Activated CD8-positive, alpha-beta memory T cell treated with anti-CD3 and anti-CD28 coated beads for 48 hours (primary cell): Measurements from ENCODE around the gene FUNDC2.

Source experiments
- DNase-seq, 3 experiments: peaks; one replicate each; pipeline ENCODE4 v3.0.0-alpha.2; 2020; ENCODE audit warnings: low read depth in 2 of 3, low spot score in 2 of 3

Gene FUNDC2

DNA sequence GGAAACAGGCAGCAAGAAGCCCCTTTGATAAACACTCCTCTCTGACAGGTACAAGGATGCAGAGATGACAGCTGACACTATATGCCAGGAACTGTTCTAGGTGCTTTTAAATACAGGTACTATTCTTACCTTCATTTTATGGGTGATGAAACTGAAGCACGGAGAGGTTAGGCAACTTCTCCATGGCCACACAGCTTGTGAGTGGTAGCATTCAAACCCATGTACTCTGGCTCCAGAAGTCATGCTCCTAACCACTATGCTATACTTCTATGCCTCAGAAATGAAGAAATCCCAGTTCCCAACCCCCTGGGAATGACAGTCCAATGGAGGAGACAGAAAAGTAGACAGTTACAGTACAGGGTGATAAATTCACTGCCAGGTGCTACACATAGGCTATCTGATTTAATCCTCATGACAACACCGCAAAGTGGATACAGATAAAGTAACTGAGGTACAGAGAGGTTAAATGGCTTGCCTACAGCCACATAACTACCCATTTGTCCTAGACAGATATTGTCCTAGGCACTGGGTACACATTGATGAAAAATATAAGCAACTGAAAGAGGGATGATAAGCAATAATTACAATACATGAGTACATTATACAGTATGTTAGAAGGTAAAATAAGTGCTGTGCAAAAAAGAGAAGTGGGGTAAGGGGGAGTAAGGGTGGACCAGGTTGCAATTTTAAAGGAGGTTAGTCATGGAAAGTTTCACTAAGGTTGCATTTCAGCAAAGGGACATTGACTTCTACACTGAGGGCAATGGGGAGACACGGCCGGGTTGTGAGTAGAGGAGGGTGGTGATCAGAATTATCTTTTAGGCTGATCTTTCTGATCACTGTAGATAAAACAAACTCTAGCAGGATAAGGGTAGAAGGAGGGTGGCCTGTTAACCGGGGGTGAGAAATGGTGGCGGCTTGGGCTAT lies 2.5 kb upstream of the FUNDC2 start:
- DNase-seq = no peak

DNA sequence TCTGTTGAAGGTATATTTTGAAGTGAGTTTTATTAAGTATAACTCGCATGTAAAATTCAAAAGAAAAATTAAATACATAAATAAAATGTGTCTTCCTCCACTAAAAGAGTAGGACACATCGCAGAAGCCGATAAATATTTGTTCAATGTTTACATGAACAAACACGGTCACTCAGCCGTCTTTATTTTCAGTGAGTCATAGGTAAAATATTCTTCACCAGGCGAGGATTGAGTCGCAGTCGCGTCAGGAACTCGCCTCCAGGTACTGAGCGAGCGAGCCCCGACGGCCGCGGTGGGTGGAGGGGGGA lies 271 bp upstream of the FUNDC2 start:
- no peak for DNase-seq

DNA sequence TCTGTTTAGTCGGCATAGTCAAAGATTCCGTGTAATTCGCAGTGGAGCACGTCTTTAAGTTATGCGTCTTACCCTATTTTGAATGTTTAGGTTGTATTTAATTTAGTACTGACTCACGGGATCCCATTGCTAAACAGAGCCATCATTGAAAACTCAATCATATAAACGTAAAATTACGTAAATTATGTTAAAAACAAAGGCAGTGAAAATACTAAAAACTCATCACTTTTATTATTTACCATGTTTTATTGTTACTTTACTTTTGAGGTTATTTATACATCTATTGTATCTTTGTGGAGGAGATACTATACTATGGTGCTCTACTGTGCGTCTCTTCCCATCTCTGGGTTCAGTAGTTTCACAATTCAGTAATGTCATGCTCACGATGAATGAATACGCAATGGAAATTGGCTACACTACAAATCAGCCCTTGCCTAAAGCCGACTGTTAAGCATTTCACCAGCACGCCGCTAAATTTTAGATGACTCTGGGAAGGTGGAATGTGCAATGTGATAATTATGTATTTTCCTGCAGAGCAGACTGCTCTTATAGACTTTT lies 944 bp downstream of the FUNDC2 start:
- no peak for DNase-seq

DNA sequence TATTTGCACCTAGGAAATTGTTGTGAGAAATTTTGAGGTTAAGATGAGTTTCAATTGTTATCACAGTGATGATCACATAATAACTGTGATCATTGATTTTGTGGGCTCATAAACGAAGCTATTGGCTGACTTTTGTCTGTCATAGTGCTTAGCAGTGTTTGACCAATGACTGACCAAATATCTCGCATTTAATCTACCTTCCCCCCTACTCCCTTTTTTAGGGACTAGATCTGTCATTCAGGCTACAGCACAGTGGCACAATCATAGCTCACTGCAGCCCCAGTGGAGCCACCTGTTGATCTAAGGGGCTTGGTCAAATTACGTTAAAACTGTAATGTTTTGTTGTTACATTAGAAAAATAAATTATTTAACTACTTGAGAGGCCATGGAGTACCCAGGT lies 1.5 kb downstream of the FUNDC2 start:
- no peak for DNase-seq

DNA sequence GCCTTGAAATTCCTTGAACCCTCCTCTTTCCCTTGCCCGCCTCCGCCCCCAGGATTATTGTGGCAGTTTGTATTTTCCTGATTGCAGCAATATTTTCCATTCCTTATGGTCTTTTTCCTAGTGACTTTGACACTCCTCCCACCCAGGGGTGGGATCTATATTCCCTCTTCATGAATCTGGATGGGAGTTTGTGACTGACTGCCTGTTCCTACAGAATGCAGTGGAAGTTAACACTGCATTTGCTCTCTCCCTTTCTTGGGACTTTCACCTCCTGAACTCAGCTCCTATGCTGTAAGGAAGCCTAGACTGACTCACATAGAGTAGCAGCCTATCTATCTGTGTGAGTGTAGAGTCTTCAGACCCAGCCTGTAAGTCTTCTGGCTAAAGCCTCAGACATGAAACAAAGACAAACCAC lies 2.2 kb downstream of the FUNDC2 start:
- DNase-seq = no peak

DNA sequence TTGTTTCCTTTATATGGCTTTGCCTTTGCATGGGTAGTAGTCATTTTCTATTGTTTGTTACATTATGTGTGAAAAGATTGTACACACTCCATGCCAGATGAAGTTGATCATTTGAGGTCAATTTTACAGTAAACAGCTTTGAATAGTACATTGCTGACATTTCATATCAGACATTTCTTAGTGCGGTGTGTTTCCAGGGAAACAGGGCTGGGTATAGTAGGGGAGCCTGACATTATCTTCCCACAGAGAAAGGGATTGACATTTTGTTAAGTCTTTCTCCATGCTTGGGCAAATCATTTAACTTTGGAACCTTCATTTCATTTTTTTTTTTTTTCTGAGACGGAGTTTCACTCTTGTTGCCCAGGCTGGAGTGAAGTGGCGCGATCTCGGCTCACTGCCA lies 5.0 kb downstream of the FUNDC2 start:
- DNase-seq = no peak

DNA sequence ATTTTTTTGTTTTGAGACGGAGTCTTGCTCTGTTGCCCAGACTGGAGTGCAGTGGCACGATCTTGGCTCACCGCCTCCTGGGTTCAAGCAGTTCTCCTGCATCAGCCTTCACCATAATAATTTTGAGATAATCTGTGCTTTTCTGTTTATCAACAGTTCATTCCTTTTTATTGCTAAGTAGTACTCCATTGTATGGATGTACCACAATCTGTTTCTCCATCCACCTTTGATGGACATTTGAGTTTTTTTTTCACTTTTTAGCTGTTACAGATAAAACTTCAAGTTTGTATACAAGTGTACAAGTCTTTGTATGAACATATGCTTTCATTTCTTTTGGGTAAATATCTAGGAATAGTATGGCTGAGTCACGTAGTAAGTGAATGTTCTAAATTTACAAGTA lies 9.0 kb downstream of the FUNDC2 start:
- no peak for DNase-seq

DNA sequence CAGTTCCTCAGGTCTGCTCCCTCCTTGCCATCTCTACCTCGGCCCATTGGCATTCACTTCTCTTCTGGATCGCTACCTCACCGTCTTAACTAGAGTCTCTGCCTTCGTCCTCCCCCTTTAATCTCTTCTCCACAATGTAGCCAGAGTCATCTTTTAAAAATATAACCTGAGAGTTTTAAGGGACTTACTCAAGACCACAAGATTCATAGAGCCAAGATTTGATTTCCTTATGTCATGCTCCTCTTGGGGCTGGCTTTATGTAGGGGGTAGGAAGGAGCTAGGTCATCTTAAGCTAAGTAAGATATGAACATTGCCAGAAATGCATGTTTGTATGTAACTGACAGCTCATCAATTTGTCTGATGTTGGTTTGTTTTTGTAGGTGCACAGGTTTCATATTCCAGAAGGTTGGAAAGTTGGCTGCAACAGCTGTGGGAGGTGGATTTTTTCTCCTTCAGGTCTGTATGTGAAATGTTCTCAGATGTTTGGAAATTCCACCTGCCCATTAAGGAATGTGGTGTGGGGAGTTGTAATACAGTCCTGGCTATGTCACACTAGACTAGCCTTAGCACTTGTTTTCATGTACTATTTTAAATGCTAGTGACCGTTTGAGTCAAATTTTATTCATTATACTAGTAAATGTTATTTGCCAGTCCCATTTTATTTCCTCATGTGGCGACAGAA lies 19.6 kb downstream of the FUNDC2 start:
- no peak for DNase-seq

DNA sequence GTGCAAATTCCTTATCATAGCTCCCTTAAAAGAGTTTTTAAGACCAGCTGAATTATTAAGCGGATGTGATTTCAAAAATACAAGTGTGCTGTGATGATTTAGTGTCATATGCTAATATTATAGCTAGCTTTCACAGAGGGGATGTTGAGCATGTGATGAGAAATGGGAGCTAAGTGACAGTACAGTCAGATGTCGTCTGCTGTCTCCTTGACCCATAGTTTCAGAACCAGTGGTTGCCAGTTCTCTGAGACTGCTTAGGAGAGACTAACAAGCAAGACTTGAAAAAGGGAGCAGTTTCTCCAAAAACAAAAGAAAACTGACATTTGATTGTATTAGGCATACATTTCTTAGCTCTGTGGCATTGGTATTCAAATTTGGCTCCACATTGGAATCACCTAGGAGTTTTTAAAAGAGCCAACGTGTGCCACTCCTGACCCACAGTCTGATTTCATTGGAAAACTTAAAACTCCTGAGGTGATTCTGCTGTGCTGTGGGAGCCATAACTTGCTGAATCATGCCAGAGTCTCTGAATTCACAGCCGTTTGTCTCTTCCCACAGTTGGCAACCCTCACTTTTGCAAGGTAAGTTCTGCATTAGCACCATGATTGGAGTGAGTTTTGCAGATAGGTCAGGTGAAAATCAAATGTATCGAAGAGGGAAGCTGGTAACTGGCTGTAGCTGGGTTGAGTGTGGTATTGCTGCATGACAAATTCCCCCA lies 20.3 kb downstream of the FUNDC2 start:
- DNase-seq = no peak

DNA sequence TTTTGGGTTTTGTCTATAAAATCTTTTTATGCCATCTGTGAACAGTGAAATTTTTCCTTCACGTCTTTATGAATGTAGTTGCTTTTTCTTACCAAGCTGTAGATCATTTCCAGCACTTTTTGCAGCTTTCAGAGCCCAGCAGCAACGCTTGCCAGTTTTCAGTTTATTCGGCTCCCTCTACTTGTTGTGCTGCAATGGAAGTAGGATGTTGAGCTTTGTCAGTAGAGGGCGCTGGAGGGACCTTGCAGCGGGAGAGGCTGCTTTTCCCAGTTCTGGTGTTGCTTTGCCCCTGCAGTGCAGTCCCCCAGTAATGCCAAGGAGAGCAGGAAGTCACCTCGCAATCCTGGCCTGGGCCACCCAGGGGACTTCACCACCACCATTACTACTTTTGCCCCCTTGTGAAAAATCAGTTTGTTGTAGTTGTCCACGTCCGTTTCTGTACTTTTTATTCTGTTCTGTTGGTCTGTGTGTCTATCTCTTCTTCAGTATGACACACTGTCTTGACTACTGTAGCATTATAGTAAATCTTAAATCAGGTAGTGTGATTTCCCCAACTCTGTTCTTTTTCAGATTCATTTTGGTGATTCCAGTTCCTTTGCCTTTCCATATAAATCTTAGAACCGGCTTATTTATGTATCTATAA lies 22.5 kb downstream of the FUNDC2 start:
- DNase-seq = no peak

DNA sequence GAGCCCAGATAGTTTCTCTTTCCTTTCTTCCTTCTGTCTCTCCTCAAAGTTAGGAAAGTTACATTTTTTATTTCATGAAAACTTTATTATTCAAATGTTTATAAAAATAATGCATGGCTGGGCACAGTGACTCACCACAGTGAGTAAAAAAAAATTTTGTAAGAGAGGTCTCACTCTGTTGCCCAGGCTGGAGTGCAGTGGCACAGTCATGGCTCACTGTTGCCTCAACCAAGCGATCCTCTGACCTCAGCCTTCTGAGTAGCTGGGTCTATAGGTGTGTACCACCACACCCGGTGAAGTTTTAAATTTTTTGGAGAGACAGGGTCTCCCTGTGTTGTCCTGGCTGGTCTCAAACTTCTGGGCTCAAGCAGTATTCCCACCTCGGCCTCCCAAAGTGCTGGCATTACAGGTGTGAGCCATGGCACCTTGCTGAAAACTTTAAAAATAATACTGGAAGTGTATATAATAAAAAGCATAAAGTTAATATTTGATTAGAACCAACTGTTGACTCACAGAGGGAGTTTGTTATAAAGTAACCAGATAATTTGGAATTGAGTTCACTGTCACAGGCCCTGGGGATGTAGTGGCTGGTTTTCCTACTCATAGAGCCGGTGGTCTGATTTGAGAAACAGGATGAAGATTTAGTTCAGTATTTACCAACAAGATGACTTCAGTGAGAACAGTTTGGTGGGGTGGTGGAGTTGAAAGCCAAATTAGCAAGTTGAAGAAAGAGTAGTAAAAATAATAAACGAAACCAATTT lies 26.3 kb downstream of the FUNDC2 start:
- no peak for DNase-seq

DNA sequence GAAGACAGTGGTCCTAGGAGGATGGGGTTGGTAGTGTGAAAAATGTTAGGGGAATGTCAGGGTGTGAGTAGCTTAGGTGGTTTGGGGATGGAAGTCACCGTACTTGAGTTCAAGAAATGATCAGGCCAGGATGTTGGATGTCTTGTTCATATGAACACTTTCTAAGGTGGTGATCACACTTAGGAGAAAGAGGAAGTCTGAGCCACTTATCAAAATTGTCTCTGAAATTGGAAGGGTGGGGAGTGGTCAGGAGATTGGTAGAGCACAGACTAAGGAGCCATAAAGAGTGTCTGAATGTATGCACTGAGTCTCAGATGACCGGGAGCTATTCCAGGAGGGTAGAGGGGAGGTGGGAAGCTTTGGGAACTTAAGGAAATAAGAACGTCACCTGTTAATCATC lies 27.0 kb downstream of the FUNDC2 start:
- no peak for DNase-seq

DNA sequence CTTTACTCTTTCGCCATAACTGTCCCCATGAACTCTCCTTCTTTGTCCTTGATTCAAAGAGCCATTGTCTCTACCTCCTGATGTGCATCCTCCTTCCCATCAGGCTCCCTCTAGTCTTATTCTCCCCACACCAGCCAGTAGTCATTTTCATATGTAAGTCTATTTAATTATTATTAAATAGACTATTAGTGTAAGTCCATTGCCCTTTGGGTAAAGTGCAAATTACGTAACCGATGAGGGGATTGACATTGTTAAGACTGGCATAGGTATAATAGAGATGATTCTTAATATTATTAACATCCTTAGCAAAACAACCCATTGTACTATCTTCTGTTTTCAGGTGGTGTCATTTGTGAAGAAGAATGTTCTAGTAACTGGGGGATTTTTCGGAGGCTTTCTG lies 27.6 kb downstream of the FUNDC2 start:
- no peak for DNase-seq

DNA sequence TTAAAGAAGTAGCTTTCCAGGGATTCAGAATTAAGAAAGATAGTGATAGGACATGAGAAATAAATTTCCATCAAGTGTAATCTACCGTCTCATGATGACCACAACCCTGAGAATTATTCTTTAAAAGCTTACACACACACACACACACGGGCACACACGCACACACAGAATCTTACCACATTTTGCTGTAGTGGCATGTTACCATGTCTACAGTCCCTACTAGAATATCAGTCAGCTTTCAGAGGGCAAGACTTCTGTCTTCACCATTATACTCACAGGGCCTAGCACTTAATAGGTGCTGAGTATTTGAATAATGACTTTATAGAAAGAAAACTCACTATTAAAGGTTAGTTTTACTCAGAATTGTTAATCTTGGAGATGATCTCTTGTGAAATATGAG lies 28.9 kb downstream of the FUNDC2 start:
- no peak for DNase-seq

DNA sequence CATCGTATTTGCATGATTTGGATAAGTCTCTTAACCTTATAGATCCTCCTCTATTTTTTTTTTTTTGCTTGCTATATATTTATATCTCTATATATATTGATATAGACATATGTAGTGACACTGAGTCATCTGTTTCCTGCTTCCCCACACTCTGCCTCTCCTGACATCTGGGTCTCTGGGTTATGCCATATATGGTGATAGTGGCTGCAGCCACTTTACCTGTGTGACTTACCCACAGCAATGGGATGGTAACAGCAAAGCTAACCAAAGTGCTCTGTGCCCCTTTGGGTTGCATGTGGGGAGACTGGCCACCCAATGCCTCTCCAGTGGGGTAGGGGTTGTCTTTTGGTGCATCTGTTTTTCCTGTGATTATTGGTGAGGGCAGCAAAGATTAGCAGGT lies 29.8 kb downstream of the FUNDC2 start:
- DNase-seq = no peak

DNA sequence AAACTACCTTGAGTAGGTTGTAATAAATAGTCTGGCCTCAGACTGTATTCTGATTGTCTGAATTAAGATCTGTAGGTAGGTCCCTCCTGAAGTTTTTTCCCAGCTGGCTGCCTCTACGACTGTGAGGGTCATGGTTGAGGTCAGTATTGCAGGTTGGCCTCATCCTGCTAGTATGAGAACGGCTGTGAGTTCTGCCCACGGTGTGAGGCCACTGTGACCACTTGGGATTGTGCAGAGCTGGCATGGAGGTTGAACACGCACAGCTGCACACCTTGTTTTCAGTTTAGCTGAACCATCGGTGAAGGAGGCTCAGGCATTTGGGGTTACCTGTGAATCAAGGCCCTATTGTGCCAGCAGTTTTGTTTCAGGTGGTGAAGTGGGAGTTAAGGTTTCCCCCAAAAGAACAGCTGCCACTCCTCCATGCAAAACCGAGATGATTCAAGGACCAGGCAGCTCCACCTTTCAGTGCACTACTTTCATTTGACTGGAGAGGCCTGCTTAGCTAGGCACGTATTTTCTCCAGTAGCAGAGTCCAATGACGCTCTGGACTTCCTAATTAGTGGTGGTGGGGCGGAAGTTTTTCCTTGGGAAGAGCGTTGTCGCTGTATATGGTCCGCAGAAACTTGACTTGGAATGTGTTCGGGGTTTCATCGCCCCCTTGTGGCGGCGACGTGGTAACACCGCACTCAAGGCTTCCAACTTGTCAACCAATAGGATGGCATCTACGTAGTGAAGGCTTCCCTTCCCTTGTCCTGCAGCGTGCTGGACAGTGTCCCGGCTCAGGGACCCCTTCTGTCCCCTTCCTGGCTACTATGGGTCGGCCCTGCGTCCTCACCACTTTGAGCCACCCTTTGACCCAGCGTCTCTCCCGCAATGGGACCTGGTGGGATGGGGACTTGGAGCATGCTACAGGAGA lies 30.5 kb downstream of the FUNDC2 start:
- DNase-seq = no peak

DNA sequence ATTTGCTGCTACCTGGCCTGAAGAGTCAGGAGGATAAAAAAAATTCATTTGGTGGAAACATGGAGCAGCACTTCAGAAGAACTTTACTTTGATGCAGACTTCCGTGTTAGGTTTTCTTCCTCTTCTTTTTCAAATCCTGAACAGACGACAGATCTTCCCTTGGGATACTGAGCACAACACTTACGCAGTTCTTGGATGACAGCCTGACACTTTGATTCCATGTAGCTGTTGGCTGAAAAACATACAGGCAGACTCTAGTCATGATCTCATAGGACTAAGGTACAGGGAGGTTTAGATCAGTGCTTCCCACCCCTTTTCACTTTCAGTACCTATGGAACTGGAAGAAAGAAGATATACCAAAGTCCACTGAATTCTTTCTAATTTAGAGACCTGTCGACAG lies 35.1 kb downstream of the FUNDC2 start:
- no peak for DNase-seq

DNA sequence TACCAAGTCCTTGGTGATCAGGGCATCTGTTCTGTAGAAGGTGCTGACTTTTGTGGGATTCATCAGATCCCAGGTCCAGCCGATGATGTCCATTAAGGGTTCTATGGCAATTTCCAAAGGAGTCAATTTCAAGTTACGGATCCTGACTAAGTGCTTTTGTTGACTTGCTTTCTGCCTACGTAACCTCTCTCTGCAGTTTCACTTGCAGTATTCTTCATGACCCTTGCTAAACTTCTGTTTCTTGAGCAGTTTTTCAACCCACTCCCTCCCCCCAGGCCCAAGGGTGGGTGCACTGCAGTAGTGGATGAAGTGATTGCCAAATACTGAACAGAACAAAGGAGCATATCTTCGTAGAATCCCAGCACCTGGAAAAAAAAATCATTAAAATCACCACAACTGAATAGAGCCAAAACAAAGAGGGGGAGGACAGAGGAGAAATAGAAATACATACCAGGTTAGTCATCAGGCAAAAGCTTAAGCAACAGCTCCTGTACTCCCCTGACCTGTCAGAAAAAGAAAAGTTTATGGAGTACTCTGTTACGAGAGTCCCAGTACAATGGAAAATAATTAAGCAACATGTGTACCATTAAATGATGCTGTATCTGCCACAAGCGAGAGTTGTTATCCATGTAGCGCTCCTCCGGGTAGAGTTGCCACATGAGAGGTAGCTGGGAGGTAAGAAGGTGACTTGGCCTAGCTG lies 38.5 kb downstream of the FUNDC2 start:
- DNase-seq = no peak

DNA sequence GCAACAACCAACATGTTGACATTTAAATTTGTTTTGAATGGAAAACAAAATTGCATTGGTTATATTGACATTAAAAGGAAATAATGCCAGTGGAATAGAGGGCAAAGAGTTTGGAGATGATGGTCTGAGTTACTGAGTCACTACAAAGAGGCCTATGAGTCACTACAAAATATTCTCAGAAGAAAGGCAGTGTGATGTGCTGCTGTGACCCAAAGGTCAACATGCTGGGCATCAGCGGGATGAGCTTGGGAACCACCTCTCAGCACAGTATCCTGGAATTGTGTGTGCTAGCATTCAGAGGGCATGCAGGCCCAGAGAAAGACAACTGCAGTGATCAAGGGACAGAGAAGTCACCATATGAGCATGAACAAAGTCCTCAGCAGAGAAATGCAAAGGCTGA lies 41.5 kb downstream of the FUNDC2 start:
- no peak for DNase-seq
